ENCODE measurements around the gene CPEB3. TPM values are rescaled to one million over a fixed set of nuclear protein-coding genes. Genes with fewer than 3 reads are reported as not detected.

CPEB3 gene
- total RNA-seq, 1 donor from 2014 or later: 1.6 TPM

- peaks cover 61% of the 10 kb centered on the region for H3K36me3 Mint-ChIP-seq (ENCODE audit: low read depth)
- peaks cover 12% of the 10 kb centered on the region for H3K9me3 Mint-ChIP-seq
These were observed 287.6 kb downstream of the CPEB3 start for GRCh38 chr10:92003258-92003657.

GRCh38 chr10:92001995-92002394 lies 288.9 kb downstream of the CPEB3 start:
- no peaks in the 10 kb centered on the region for H3K27me3 Mint-ChIP-seq (ENCODE audit: low read depth)
- no peak overlapping the region for H3K4me3 Mint-ChIP-seq
- H3K9me3 Mint-ChIP-seq: peaks cover 12% of the 10 kb centered on the region
- peaks cover 64% of the 10 kb centered on the region for H3K36me3 Mint-ChIP-seq (ENCODE audit: low read depth)
- H3K4me1 Mint-ChIP-seq: no peaks in the 10 kb centered on the region
- no peak for TF ChIP-seq CTCF (conservative IDR thresholded peaks at IDR 0.05)
- H3K27ac Mint-ChIP-seq (ENCODE audit: unreplicated experiment): no peak overlapping the region
- DNase-seq (ENCODE audit: low read depth, low spot score): no peak

More at GRCh38 chr10:92003258-92003657, 287.6 kb downstream of the CPEB3 start:
- TF ChIP-seq CTCF (conservative IDR thresholded peaks at IDR 0.05): no peak
- Mint-ChIP-seq H3K27ac (ENCODE audit: unreplicated experiment) (no peak overlapping the region), H3K4me3 (no peak overlapping the region), H3K27me3 (ENCODE audit: low read depth) (no peaks in the 10 kb centered on the region), H3K4me1 (no peaks in the 10 kb centered on the region)
- DNase-seq (ENCODE audit: low read depth, low spot score): no peak

- H3K4me3 Mint-ChIP-seq: no peak overlapping the region
- H3K4me1 Mint-ChIP-seq: no peaks in the 10 kb centered on the region
- H3K9me3 Mint-ChIP-seq: peaks cover 12% of the 10 kb centered on the region
- H3K27ac Mint-ChIP-seq (ENCODE audit: unreplicated experiment): no peak overlapping the region
- peaks cover 64% of the 10 kb centered on the region for H3K36me3 Mint-ChIP-seq (ENCODE audit: low read depth)
- TF ChIP-seq CTCF (conservative IDR thresholded peaks at IDR 0.05): no peak
- no peak for DNase-seq (ENCODE audit: low read depth, low spot score)
- no peaks in the 10 kb centered on the region for H3K27me3 Mint-ChIP-seq (ENCODE audit: low read depth)
These were observed 289.3 kb downstream of the CPEB3 start for GRCh38 chr10:92001581-92001980.

Other genes with a start within 250 kb of the CPEB3 start
- gene MARCHF5, start 89 bp upstream of the CPEB3 start, total RNA-seq: 56.2 and 56.3 TPM in 2 replicates

Data from neural crest cell (in vitro differentiated cells).